ENCODE measurements around the gene CCDC71. TPM values are rescaled to one million over a fixed set of nuclear protein-coding genes. Genes with fewer than 3 reads are reported as not detected.

CCDC71 gene
- total and polyA plus RNA-seq, 9 of the 15 experiments (the other 6 are each of a cell fraction or from before 2014, with no cell fraction given): 0.13 to 19.3 (median 14.3) TPM

GRCh38 chr3:49183873-49184272 is 17.7 kb upstream of the CCDC71 start (continued):
- TF ChIP-seq NKRF (IDR thresholded peaks at IDR 0.05; ENCODE audit: borderline replicate concordance): no peak
- no peak for TF ChIP-seq ZBTB8A (IDR thresholded peaks at IDR 0.05; ENCODE audit: partially characterized antibody)
- TF ChIP-seq NFIC (IDR thresholded peaks at IDR 0.05): no peak
- no peak for TF ChIP-seq SP1 (CRISPR knock-in tag; IDR thresholded peaks at IDR 0.05)
- no peak for TF ChIP-seq NFATC3 (IDR thresholded peaks at IDR 0.05)

- BruUV-seq (replicated peaks): no TSS peak
- DNase-seq (ENCODE audit: extremely low read depth in 1 of 4, low spot score in 3 of 4) (no peak), ATAC-seq (no peak), FAIRE-seq (no peak)
- H3K4me1 ChIP-seq (replicated peaks in 1 of 2; ENCODE audit: control insufficient read depth in 2 of 2, insufficient read depth in 2 of 2, low read length in 2 of 2): peaks cover 0 to 2% of the 10 kb centered on the region in 2 experiments; a peak in 1 of 5 replicates
- no peak overlapping the region for H3K27ac ChIP-seq (ENCODE audit: extremely low read depth, low read depth, low read length)
- H3K36me3 ChIP-seq (ENCODE audit: control insufficient read depth, insufficient read depth, low read length): no peaks in the 10 kb centered on the region
- 80% methylated on average over 3 of the region's 24 CpGs for WGBS (ENCODE audit: insufficient coverage, low coverage, missing lambda C conversion rate)
- no peak overlapping the region for H3K9ac ChIP-seq (ENCODE audit: insufficient read depth in 1 of 2, low read depth in 2 of 2, low read length in 2 of 2)
- H3K9me1 ChIP-seq (ENCODE audit: control insufficient read depth, insufficient read depth, low read length): no peaks in the 10 kb centered on the region
- no peaks in the 10 kb centered on the region for H3K27me3 ChIP-seq (ENCODE audit: control insufficient read depth in 2 of 2, insufficient read depth in 2 of 2, low read length in 2 of 2)
- in situ Hi-C loops (cut with MboI) (no loop called here), intact Hi-C loops (cut with micrococcal nuclease) (no loop called here)
- H3K9me3 ChIP-seq (replicated peaks; ENCODE audit: control insufficient read depth, insufficient read depth, low read depth, low read length): no peaks in the 10 kb centered on the region
- no peak overlapping the region for H3K4me3 ChIP-seq
- CTCF ChIA-PET (ENCODE audit: low intra/inter-chr PET ratio): no interaction called here
- H3K79me2 ChIP-seq (ENCODE audit: control insufficient read depth, insufficient read depth, low read length): no peaks in the 10 kb centered on the region
- no peak overlapping the region for H3K4me2 ChIP-seq (ENCODE audit: insufficient read depth, low read length)
- TF ChIP-seq ZKSCAN3 (CRISPR knock-in tag; IDR thresholded peaks at IDR 0.05) (no peak), CBX5 (IDR thresholded peaks at IDR 0.05; ENCODE audit: borderline replicate concordance, low read depth) (no peak), IFI16 (CRISPR knock-in tag; IDR thresholded peaks at IDR 0.05) (no peak), HNRNPH1 (optimal IDR thresholded peaks at IDR 0.05; ENCODE audit: low read depth, low read length) (no peak), FOXP4 (CRISPR knock-in tag; IDR thresholded peaks at IDR 0.05; ENCODE audit: borderline replicate concordance) (no peak)
- POLR2A ChIA-PET: interaction anchor here (0.6 kb wide), 2 partner anchors 8 to 134 kb away, joined by 3 read pairs; no protein-coding TSS in a partner anchor
- no peaks in the 10 kb centered on the region for H4K20me1 ChIP-seq (replicated peaks; ENCODE audit: control insufficient read depth, insufficient read depth, low read length)
- H2AFZ ChIP-seq (ENCODE audit: low read depth, low read length): no peak overlapping the region
Observed at GRCh38 chr3:49182682-49183081, 16.6 kb upstream of the CCDC71 start.
